WTC11 (cell line): ENCODE data around the gene LTBP1. TPM values are rescaled to one million over a fixed set of nuclear protein-coding genes. Genes with fewer than 3 reads are reported as not detected.
A peak's percentile ranks its signal among the peaks of the same experiment; 100 is the strongest.

ENCODE experiments used
- ATAC-seq: fragments of 200-7000 bp; cut with Tn5 transposase; 2 replicates; pipeline ENCODE4 v1.10.0; 2021; ENCODE audit warnings: mild to moderate bottlenecking, moderate library complexity
- CTCF ChIA-PET: fragments of 300-600 bp; sonication (Branson Sonifier 250); formaldehyde crosslinking; loops from one replicate; lab custom pipeline; 2021; ENCODE audit warnings: antibody characterized with exemption; lab: Charles Lee
- POLR2A ChIA-PET: fragments of 350-600 bp; sonication (Branson Sonifier 250); formaldehyde crosslinking; loops from one replicate; lab custom pipeline; 2021; ENCODE audit warnings: antibody characterized with exemption; lab: Charles Lee
- DNase-seq: peaks from one replicate; pipeline ENCODE4 v3.0.0; 2021; ENCODE audit warnings: low spot score
- H3K27ac Mint-ChIP-seq: 2 replicates; pipeline ENCODE4 v1.8.0; 2021; ENCODE audit warnings: mixed read lengths
- H3K27me3 Mint-ChIP-seq: 2 replicates; pipeline ENCODE4 v1.8.0; 2021; ENCODE audit warnings: low read depth, mild to moderate bottlenecking, moderate library complexity, mixed read lengths
- H3K36me3 Mint-ChIP-seq: 2 replicates; pipeline ENCODE4 v1.8.0; 2021; ENCODE audit warnings: mixed read lengths
- H3K4me1 Mint-ChIP-seq: 2 replicates; pipeline ENCODE4 v1.8.0; 2022; ENCODE audit warnings: mixed read lengths
- H3K4me3 Mint-ChIP-seq: 2 replicates; pipeline ENCODE4 v1.8.0; 2021; ENCODE audit warnings: mild to moderate bottlenecking, moderate library complexity, mixed read lengths
- H3K9me3 Mint-ChIP-seq: 2 replicates; pipeline ENCODE4 v1.8.0; 2021; ENCODE audit warnings: mixed read lengths
- CBFB ChIP-seq: sonication (generic); formaldehyde crosslinking; IDR thresholded peaks from 2 replicates; pipeline ENCODE4 v1.8.1; 2022; ENCODE audit warnings: mild to moderate bottlenecking, low read depth, missing genetic modification reagents
- CREB1 ChIP-seq: sonication (generic); formaldehyde crosslinking; IDR thresholded peaks from 2 replicates; pipeline ENCODE4 v1.8.0; 2023; ENCODE audit warnings: mild to moderate bottlenecking, missing genetic modification reagents
- ESRRA ChIP-seq: sonication (generic); formaldehyde crosslinking; IDR thresholded peaks from 2 replicates; pipeline ENCODE4 v1.8.1; 2022; ENCODE audit warnings: mild to moderate bottlenecking, missing genetic modification reagents, borderline replicate concordance
- GTF2I ChIP-seq: fragments of 250-450 bp; sonication (Bioruptor Pico); conservative IDR thresholded peaks from 2 replicates; pipeline ENCODE4 v1.4.0; 2021; ENCODE audit warnings: mild to moderate bottlenecking
- HMGA2 ChIP-seq: fragments of 250-450 bp; sonication (Bioruptor Pico); IDR thresholded peaks from 2 replicates; pipeline ENCODE4 v1.4.0; 2021; ENCODE audit warnings: mild to moderate bottlenecking, moderate library complexity
- NR1H2 ChIP-seq: sonication (generic); formaldehyde crosslinking; IDR thresholded peaks from 2 replicates; pipeline ENCODE4 v1.9.0; 2021; ENCODE audit warnings: mild to moderate bottlenecking, moderate library complexity, missing genetic modification reagents
- NR3C1 ChIP-seq: sonication (generic); formaldehyde crosslinking; conservative IDR thresholded peaks from 2 replicates; pipeline ENCODE4 v1.8.1; 2023; ENCODE audit warnings: low read depth, mild to moderate bottlenecking, missing genetic modification reagents
- RELA ChIP-seq: sonication (generic); formaldehyde crosslinking; IDR thresholded peaks from 2 replicates; pipeline ENCODE4 v1.8.1; 2022; ENCODE audit warnings: missing genetic modification reagents, mild to moderate bottlenecking, borderline replicate concordance
- RORB ChIP-seq: fragments of 250-450 bp; sonication (Bioruptor Pico); IDR thresholded peaks from 2 replicates; pipeline ENCODE4 v1.9.0; 2021; ENCODE audit warnings: mild to moderate bottlenecking
- SOX15 ChIP-seq: fragments of 250-450 bp; sonication (Bioruptor Pico); IDR thresholded peaks from 2 replicates; pipeline ENCODE4 v1.9.0; 2021; ENCODE audit warnings: mild to moderate bottlenecking
- ZNF138 ChIP-seq: sonication (generic); formaldehyde crosslinking; conservative IDR thresholded peaks from 2 replicates; pipeline ENCODE4 v1.8.1; 2022; ENCODE audit warnings: mild to moderate bottlenecking, moderate library complexity, missing genetic modification reagents
- ZNF219 ChIP-seq: sonication (generic); formaldehyde crosslinking; IDR thresholded peaks from 2 replicates; pipeline ENCODE4 v1.8.0; 2023; ENCODE audit warnings: missing genetic modification reagents, mild to moderate bottlenecking, borderline replicate concordance
- ZNF317 ChIP-seq: sonication (generic); formaldehyde crosslinking; IDR thresholded peaks from 2 replicates; pipeline ENCODE4 v1.8.1; 2023; ENCODE audit warnings: low read depth, mild to moderate bottlenecking, moderate library complexity, missing genetic modification reagents, borderline replicate concordance
- ZNF396 ChIP-seq: fragments of 250-450 bp; sonication (Bioruptor Pico); IDR thresholded peaks from 2 replicates; pipeline ENCODE4 v1.8.0; 2021; ENCODE audit warnings: mild to moderate bottlenecking, moderate library complexity, borderline replicate concordance
- ZNF423 ChIP-seq: fragments of 250-450 bp; sonication (Bioruptor Pico); IDR thresholded peaks from 2 replicates; pipeline ENCODE4 v2.1.2; 2022; ENCODE audit warnings: mild to moderate bottlenecking, moderate library complexity
- total RNA-seq: library from RNA; stranded (reverse); gene quantifications from 3 replicates; pipeline ENCODE4 v1.2.3, GENCODE V29; 2021
- TF ChIP-seq, protein P1 (sequence below): sonication (generic); formaldehyde crosslinking; IDR thresholded peaks from 2 replicates; pipeline ENCODE4 v1.8.0; 2022; ENCODE audit warnings: mild to moderate bottlenecking, missing genetic modification reagents
- TF ChIP-seq, protein P2 (sequence below): fragments of 200-600 bp; IDR thresholded peaks from 2 replicates; pipeline ENCODE4 v1.8.0; 2022; ENCODE audit warnings: antibody characterized with exemption
- TF ChIP-seq, protein P3 (sequence below): sonication (generic); formaldehyde crosslinking; IDR thresholded peaks from 2 replicates; pipeline ENCODE4 v1.8.1; 2023; ENCODE audit warnings: mild to moderate bottlenecking, missing genetic modification reagents
- TF ChIP-seq, protein P4 (sequence below): sonication (generic); formaldehyde crosslinking; IDR thresholded peaks from 2 replicates; pipeline ENCODE4 v1.8.1; 2022; ENCODE audit warnings: mild to moderate bottlenecking, moderate library complexity, missing genetic modification reagents
- TF ChIP-seq, protein P5 (sequence below): sonication (generic); formaldehyde crosslinking; IDR thresholded peaks from 2 replicates; pipeline ENCODE4 v1.8.1; 2022; ENCODE audit warnings: low read depth, mild to moderate bottlenecking, moderate library complexity, missing genetic modification reagents, borderline replicate concordance
- TF ChIP-seq, protein P6 (sequence below): fragments of 250-450 bp; sonication (Bioruptor Pico); IDR thresholded peaks from 2 replicates; pipeline ENCODE4 v1.8.0; 2021; ENCODE audit warnings: mild to moderate bottlenecking
- TF ChIP-seq, protein P7 (sequence below): sonication (generic); formaldehyde crosslinking; conservative IDR thresholded peaks from 2 replicates; pipeline ENCODE4 v1.8.1; 2023; ENCODE audit warnings: mild to moderate bottlenecking, low read depth, missing genetic modification reagents, moderate library complexity
- TF ChIP-seq, protein P8 (sequence below): fragments of 250-450 bp; sonication (Bioruptor Pico); IDR thresholded peaks from 2 replicates; pipeline ENCODE4 v1.9.0; 2021; ENCODE audit warnings: moderate library complexity, mild to moderate bottlenecking, inconsistent platforms, borderline replicate concordance

The LTBP1 gene
- total RNA-seq, 1 experiment from 2014 or later, result 33.6 TPM

DNA sequence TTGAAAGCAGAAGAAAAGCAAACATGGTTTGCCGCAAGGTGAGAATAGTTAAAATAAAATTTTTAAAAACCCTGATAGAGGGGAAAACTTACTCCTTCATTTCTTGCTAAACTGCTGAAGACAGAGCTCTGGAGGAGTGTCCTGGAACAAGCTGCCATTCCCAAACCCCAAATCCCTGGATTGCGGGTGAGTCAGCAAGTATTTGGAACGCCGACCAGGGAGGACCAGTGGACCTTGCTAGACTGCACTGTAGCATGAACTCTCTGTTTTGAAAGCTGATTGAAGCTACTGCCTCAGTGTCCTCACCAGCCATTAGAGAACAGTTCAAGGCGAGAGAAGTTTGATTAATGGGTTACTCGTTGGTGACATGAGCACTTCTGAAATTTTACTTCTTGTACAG is 430.3 kb downstream of the LTBP1 start (continued):
- TF ChIP-seq, protein P1, sequence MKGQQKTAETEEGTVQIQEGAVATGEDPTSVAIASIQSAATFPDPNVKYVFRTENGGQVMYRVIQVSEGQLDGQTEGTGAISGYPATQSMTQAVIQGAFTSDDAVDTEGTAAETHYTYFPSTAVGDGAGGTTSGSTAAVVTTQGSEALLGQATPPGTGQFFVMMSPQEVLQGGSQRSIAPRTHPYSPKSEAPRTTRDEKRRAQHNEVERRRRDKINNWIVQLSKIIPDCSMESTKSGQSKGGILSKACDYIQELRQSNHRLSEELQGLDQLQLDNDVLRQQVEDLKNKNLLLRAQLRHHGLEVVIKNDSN (CRISPR knock-in tag), result no peak
- TF ChIP-seq, protein P2, sequence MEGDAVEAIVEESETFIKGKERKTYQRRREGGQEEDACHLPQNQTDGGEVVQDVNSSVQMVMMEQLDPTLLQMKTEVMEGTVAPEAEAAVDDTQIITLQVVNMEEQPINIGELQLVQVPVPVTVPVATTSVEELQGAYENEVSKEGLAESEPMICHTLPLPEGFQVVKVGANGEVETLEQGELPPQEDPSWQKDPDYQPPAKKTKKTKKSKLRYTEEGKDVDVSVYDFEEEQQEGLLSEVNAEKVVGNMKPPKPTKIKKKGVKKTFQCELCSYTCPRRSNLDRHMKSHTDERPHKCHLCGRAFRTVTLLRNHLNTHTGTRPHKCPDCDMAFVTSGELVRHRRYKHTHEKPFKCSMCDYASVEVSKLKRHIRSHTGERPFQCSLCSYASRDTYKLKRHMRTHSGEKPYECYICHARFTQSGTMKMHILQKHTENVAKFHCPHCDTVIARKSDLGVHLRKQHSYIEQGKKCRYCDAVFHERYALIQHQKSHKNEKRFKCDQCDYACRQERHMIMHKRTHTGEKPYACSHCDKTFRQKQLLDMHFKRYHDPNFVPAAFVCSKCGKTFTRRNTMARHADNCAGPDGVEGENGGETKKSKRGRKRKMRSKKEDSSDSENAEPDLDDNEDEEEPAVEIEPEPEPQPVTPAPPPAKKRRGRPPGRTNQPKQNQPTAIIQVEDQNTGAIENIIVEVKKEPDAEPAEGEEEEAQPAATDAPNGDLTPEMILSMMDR, result no peak
- TF ChIP-seq, protein P3, sequence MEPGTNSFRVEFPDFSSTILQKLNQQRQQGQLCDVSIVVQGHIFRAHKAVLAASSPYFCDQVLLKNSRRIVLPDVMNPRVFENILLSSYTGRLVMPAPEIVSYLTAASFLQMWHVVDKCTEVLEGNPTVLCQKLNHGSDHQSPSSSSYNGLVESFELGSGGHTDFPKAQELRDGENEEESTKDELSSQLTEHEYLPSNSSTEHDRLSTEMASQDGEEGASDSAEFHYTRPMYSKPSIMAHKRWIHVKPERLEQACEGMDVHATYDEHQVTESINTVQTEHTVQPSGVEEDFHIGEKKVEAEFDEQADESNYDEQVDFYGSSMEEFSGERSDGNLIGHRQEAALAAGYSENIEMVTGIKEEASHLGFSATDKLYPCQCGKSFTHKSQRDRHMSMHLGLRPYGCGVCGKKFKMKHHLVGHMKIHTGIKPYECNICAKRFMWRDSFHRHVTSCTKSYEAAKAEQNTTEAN (CRISPR knock-in tag), result no peak
- TF ChIP-seq ZNF138 (CRISPR knock-in tag) (no peak), ZNF396 (CRISPR knock-in tag) (no peak)
- TF ChIP-seq, protein P4, sequence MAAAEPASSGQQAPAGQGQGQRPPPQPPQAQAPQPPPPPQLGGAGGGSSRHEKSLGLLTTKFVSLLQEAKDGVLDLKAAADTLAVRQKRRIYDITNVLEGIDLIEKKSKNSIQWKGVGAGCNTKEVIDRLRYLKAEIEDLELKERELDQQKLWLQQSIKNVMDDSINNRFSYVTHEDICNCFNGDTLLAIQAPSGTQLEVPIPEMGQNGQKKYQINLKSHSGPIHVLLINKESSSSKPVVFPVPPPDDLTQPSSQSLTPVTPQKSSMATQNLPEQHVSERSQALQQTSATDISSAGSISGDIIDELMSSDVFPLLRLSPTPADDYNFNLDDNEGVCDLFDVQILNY, result no peak

DNA sequence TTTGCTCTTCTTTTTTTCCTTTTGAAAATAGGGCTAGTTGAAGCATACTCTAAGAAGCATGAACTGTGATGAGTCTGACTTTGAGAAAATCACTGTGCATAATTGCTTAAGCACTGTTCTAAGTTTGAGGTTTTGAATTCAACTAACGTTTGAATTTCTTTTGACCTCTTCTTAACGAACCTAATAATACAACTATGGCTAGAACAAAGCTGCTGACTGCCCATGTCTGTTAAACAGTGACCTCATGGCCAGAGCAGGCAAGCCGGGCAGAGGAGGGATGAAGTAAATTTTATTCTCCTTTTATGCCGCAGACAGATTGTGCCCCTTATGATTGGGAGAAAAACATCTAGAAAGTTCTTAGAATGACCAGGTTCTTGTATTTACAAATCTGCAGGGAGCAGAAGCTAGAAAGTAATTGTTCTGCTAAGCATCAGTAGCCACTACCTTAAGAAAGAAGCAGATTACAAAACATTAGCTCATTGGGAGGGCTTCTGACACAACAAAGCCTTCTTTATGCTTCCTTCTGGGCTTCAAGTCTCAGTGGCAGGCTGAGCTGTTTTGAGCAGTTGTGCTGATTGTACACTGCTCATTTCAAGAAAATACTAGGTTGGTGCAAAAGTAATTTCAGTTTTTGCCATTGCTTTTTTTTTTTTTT is 431.9 kb downstream of the LTBP1 start:
- no peaks in the 10 kb centered on the region for H3K9me3 Mint-ChIP-seq
- H3K4me1 Mint-ChIP-seq, result peaks cover 18% of the 10 kb centered on the region
- CTCF ChIA-PET, result interaction anchor here (0.6 to 2.4 kb wide), 12 partner anchors 9 to 751 kb away, joined by 3 to 15 read pairs (median 4); partner anchors contain the start of gene TTC27
- no peaks in the 10 kb centered on the region for H3K36me3 Mint-ChIP-seq
- POLR2A ChIA-PET, result interaction anchor here (0.6 kb wide), 1 partner anchor 1154 kb away, joined by 4 read pairs; no protein-coding TSS in a partner anchor
- no peak overlapping the region for H3K4me3 Mint-ChIP-seq
- peak overlapping the region; percentile 80; the same call in 1 of the 2 replicates for H3K27ac Mint-ChIP-seq
- peak; percentile 71 for ATAC-seq
- no peaks in the 10 kb centered on the region for H3K27me3 Mint-ChIP-seq
- DNase-seq, result no peak
- TF ChIP-seq ZNF317 (CRISPR knock-in tag), result no peak
- no peak for TF ChIP-seq NR1H2 (CRISPR knock-in tag)
- TF ChIP-seq, protein P5, sequence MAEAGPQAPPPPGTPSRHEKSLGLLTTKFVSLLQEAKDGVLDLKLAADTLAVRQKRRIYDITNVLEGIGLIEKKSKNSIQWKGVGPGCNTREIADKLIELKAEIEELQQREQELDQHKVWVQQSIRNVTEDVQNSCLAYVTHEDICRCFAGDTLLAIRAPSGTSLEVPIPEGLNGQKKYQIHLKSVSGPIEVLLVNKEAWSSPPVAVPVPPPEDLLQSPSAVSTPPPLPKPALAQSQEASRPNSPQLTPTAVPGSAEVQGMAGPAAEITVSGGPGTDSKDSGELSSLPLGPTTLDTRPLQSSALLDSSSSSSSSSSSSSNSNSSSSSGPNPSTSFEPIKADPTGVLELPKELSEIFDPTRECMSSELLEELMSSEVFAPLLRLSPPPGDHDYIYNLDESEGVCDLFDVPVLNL, result no peak
- no peak for TF ChIP-seq HMGA2
- TF ChIP-seq ZNF219 (CRISPR knock-in tag), result no peak
- TF ChIP-seq ESRRA (CRISPR knock-in tag), result no peak
- no peak for TF ChIP-seq GTF2I (CRISPR knock-in tag)
- TF ChIP-seq, protein P6, sequence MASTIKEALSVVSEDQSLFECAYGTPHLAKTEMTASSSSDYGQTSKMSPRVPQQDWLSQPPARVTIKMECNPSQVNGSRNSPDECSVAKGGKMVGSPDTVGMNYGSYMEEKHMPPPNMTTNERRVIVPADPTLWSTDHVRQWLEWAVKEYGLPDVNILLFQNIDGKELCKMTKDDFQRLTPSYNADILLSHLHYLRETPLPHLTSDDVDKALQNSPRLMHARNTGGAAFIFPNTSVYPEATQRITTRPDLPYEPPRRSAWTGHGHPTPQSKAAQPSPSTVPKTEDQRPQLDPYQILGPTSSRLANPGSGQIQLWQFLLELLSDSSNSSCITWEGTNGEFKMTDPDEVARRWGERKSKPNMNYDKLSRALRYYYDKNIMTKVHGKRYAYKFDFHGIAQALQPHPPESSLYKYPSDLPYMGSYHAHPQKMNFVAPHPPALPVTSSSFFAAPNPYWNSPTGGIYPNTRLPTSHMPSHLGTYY (CRISPR knock-in tag), result no peak
- TF ChIP-seq, protein P7, sequence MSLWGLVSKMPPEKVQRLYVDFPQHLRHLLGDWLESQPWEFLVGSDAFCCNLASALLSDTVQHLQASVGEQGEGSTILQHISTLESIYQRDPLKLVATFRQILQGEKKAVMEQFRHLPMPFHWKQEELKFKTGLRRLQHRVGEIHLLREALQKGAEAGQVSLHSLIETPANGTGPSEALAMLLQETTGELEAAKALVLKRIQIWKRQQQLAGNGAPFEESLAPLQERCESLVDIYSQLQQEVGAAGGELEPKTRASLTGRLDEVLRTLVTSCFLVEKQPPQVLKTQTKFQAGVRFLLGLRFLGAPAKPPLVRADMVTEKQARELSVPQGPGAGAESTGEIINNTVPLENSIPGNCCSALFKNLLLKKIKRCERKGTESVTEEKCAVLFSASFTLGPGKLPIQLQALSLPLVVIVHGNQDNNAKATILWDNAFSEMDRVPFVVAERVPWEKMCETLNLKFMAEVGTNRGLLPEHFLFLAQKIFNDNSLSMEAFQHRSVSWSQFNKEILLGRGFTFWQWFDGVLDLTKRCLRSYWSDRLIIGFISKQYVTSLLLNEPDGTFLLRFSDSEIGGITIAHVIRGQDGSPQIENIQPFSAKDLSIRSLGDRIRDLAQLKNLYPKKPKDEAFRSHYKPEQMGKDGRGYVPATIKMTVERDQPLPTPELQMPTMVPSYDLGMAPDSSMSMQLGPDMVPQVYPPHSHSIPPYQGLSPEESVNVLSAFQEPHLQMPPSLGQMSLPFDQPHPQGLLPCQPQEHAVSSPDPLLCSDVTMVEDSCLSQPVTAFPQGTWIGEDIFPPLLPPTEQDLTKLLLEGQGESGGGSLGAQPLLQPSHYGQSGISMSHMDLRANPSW, result no peak
- TF ChIP-seq SOX15 (CRISPR knock-in tag), result no peak
- no peak for TF ChIP-seq NR3C1 (CRISPR knock-in tag)
- no peak for TF ChIP-seq CBFB (CRISPR knock-in tag)
- no peak for TF ChIP-seq CREB1 (CRISPR knock-in tag)
- TF ChIP-seq, protein P8, sequence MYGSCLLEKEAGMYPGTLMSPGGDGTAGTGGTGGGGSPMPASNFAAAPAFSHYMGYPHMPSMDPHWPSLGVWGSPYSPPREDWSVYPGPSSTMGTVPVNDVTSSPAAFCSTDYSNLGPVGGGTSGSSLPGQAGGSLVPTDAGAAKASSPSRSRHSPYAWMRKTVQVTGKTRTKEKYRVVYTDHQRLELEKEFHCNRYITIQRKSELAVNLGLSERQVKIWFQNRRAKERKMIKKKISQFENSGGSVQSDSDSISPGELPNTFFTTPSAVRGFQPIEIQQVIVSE (CRISPR knock-in tag), result no peak
- no peak for TF ChIP-seq RORB
- TF ChIP-seq ZNF423 (CRISPR knock-in tag), result no peak
- TF ChIP-seq, protein P4, result no peak
- no peak for TF ChIP-seq RELA (CRISPR knock-in tag)
